GM19025 (cell line): ENCODE results near the gene DIP2C.

Experiments
- ATAC-seq: cut with Tn5 transposase; IDR thresholded peaks from one replicate; pipeline ENCODE4 v1.9.1; 2021; ENCODE audit warnings: mild to moderate bottlenecking, low read depth, moderate library complexity; ENCODE audit not compliant: unreplicated experiment

Gene DIP2C

GRCh38 chr10:630581-631073 lies 58.8 kb downstream of the DIP2C start:
- no peak for ATAC-seq

DNA sequence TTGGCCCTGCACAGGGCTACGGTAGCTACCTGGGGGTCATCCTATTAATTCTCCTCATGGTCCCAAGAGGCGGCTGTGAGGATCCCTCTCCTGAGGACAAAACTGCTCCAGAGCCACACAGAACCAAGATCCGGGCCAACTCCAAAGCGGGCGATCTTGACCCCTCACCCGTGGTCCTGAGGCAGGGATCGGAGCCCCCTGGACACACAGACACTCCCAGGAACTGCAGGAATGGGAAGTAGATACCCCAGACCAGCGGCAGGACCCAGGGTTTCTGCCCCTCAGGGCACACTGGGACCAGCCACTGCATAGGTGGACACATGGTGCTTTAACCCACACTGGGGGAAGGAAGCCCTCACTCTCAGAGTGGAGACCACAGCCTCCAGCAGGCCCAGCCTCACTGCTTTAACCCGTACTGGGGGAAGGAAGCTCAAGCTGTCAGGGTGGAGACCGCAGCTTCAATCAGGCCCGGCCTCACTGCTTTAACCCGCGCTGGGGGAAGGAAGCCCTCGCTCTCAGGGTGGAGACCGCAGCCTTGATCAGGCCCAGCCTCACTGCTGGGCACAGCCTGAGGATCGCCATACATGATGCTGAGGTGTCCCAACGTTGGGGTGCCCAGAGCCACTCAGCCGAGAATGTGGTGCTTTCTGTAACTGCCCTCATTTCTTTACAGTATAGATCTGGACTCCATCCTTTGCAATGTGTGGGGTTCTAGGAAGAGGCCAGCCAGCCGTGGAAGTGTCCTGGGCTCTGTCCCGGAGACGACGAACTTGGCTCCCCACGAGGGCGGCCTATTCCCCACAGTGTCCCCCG lies 60.1 kb downstream of the DIP2C start:
- ATAC-seq, result no peak

- no peak for ATAC-seq
These were observed 61.0 kb downstream of the DIP2C start for GRCh38 chr10:628386-629045.

DNA sequence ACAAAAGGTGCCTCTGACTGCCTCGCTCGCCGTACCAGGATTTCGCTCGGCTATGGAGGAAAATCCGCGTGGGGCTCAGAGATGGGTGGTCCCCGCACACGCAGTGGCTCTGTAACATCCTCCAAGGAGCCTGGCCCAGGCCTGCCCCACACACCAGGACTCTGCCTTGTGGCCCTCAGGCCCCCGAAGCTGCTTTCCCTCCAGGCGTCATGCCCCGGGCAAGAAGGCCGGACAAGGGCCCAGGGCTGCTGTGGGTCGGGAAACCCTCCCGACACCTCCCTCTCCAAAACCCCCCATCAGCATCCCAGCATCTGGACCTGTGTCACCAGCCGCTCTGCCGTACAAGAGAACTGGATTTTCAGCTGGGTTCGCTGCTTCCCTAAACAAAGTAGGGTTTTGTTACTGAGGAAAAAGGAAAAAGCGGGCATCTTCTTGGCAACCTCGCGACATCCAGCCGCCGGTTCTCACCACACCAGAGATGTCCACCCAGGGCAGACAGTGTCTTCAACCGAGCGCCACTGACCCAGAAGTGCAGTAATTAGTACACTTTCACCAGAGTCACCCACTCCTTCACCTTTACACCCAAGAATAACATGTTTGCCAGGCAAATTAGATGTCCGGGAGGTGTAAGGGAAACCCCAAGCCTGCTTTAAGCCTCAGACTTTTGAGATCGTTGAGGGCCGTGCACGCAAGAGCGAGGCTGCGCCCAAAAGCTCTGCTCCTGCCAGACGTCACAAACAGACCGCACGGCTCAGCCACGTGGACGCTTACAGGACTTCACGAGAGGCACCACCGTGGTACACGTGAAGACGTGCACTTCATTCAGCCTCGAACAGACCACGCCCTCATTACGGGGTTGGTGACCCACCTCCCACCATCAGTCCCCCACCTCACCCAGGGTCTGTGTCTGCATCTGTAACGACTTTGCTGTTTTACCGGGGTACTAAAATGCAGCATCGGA lies 62.2 kb downstream of the DIP2C start:
- ATAC-seq, result no peak

DNA sequence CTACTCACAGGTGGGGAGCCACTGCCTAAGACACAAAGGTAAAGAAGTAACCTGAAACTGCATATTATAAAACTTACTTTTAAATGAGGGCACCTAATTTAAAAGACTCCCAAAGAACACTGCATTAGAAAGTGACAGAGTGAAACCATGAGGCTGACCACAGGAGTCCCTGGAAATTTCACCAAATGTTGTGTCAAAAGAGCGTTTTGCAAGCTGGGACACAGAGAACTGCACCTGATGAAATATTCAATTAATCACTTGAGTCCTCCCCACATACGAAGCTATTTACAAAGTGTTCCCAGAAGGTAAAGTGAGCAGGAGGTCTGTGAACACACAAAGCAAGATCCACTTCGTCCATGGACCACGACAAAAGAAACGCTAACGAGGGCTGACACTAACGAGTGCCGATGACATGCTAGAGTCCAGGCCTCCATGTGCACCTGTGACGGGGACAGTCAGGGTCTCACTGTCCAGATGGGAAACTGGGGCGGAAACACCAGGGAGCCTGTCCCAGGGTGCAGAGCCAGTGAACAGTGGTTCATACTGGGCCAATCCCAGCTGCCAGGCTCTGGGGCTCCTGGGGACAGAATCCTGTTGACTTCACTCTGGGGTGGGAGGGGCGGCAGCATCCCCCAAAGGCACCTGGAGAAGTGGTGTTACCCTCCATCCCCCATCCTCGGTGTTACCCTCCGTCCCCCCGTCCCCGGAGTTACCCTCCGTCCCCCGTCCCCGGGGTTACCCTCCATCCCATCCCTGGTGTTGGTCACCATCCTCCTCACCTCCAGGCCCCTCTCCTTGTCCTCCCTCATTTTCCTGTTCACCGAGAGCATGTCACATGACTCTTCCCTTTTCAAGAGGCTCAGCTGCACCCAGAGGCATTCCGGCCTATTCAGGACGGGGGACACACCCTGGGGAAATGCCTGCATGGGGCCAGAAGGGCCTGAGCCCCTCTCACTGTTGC lies 63.4 kb downstream of the DIP2C start:
- ATAC-seq, result no peak

- ATAC-seq, result no peak
These were observed 64.2 kb downstream of the DIP2C start for GRCh38 chr10:625333-625696.

GRCh38 chr10:624605-625332 lies 64.7 kb downstream of the DIP2C start:
- no peak for ATAC-seq

- ATAC-seq, result no peak
These were observed 65.2 kb downstream of the DIP2C start for GRCh38 chr10:624312-624604.

DNA sequence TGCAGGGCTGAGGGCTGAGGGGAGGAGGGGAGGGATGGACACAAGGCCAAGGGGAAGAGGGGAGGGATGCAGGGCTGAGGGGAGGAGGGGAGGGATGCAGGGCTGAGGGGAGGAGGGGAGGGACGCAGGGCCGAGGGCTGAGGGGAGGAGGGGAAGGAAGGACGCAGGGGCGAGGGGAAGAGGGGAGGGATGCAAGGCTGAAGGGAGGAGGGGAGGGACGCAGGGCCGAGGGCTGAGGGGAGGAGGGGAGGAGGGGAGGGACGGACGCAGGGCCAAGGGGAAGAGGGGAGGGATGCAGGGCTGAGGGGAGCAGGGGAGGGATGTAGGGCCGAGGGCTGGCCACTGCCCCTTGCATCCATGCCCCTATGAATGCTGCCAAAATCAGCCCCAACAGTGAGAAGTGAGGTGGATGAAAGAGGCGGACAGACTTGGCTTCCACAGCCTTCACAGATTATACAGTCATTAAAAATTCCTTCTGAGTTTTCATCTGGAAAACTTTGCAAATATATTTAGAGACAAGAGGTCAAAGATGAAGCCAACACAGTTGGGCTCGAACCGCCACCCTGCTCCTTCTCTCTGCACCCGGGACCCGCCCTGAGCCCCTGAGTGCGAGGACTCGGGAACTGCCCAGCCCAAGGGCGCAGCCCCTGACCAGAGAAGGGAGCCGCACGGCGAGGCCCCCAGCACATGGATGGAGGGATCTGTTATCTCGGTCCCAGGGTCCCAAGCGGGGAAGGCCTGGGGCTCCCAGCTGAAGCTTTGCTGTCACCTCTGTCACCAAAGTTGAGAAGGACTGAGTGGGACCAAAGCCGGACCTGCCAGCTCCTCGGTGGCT lies 65.8 kb downstream of the DIP2C start:
- no peak for ATAC-seq

- no peak for ATAC-seq
These were observed 66.5 kb downstream of the DIP2C start for GRCh38 chr10:623014-623413.

GRCh38 chr10:621981-622740 lies 67.3 kb downstream of the DIP2C start:
- ATAC-seq, result no peak

- no peak for ATAC-seq
These were observed 68.0 kb downstream of the DIP2C start for GRCh38 chr10:621513-621912.

DNA sequence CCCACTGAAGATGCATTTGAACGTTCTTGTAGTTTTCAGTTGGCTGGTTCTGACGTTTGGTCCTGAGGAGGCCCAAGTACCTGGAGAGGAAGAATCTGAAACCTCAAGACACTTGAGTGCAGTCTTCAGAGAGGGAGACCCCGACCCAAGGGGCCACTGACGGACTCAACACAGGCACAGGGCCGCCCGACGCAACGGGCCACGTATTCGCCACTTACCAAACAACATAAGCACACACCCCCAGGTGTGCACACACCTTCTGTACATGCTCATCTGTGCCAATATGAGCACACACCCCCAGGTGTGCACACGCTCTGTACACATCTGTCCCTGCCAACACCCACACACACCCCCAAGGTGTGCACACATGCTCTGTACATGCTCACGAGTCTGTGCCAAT lies 68.5 kb downstream of the DIP2C start:
- ATAC-seq, result no peak

DNA sequence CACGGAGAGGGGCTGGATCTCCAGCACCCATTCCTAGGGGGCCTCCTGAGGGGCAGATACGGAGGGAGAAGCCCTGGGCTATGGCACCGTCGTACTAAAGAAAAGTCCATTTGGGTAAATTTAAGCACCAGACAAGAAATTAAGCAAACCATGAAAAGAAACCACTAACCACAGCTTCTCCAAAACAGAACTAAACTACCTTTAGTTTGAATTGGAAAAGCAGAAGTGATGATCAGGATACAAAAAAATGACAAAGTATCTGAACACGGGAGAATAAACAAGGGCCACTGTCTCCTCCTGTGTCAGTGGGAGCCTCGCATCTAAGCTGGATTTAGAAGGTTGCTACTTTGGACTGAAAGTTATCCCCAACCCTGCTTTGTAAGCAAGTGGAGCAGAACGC lies 69.1 kb downstream of the DIP2C start:
- no peak for ATAC-seq

GRCh38 chr10:619710-620109 lies 69.8 kb downstream of the DIP2C start:
- ATAC-seq, result no peak

GRCh38 chr10:618229-618989 lies 71.1 kb downstream of the DIP2C start:
- no peak for ATAC-seq

GRCh38 chr10:617471-617870 lies 72.0 kb downstream of the DIP2C start:
- ATAC-seq, result no peak
